CD4-positive, alpha-beta T cell treated with Interleukin-12 subunit alpha and Interleukin-12 subunit beta, for 1 hour (primary cell): ENCODE measurements around the gene HLCS.

Source experiments
- DNase-seq: peaks from one replicate; pipeline ENCODE4 v3.0.0-alpha.2; 2020

HLCS gene

DNA sequence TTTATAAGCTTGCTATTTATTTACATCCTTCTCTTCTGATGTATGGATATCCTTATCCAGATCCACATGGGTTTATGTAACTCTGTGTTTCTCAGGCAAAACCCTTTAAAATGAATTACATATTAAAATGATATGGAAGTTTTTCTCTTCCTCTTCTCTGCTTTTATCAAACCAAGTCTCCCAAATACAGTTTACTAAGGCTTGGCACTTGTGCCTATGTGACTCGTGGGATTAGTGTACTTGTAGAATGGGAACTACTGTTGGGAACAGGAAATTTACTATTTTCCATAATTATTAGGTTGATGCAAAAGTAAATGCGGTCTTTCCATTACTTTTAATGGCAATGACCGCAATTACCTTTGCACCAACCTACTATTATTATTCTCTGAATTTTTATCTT lies 252.7 kb downstream of the HLCS start:
- no peak for DNase-seq

DNA sequence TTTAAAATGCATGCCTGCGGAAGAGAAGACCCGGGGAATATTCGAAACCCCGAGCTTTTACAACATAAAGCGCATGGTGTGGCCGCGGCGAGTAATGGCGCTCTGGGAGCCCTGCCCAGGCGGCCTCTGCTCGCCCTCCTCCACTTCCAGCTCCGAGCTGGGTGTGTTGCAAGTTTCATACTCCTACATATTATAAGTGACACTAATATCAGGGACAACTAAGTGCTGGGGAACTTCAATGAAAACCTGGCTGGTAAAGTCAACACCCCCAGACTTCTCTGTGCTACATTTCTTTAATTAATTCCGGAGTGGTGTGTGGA lies 255.8 kb downstream of the HLCS start:
- no peak for DNase-seq

DNA sequence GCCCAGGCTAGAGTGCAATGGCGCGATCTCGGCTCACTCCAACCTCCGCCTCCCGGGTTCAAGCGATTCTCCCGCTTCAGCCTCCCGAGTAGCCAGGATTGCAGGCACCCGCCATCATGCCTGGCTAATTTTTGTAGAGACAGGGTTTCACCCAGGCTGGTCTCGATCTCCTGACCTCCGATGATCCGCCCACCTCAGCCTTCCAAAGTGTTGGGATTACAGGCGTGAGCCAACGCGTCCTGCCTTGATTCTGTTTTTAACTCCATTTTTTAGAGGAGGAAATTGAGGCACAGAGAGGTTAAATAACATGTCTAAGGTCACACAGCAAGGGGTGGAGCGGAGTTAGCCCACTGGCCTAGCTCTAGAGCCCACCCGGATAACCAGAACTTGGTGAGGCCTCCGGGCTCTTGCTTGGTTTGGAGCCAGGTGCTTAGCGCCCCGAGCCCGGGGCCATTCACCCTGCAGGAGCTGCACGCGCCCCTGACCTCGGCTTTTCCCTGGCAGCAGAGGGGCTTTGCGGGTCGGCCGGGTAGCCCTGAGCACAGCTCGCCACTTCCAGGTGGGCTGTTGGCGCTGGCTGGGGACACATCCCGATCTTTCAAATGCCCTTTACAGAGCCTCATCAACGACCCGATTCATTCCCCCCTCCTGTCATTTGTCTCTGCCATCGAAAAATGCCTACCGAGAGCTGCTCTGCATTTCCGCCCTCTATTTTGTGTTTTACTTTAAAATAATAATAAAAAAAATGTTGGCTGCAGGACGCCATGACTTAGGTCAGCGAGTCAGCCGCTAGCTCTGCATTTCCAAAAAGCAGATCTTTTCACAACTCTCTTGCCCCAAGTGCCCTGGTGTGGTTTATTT lies 256.4 kb downstream of the HLCS start:
- no peak for DNase-seq

DNA sequence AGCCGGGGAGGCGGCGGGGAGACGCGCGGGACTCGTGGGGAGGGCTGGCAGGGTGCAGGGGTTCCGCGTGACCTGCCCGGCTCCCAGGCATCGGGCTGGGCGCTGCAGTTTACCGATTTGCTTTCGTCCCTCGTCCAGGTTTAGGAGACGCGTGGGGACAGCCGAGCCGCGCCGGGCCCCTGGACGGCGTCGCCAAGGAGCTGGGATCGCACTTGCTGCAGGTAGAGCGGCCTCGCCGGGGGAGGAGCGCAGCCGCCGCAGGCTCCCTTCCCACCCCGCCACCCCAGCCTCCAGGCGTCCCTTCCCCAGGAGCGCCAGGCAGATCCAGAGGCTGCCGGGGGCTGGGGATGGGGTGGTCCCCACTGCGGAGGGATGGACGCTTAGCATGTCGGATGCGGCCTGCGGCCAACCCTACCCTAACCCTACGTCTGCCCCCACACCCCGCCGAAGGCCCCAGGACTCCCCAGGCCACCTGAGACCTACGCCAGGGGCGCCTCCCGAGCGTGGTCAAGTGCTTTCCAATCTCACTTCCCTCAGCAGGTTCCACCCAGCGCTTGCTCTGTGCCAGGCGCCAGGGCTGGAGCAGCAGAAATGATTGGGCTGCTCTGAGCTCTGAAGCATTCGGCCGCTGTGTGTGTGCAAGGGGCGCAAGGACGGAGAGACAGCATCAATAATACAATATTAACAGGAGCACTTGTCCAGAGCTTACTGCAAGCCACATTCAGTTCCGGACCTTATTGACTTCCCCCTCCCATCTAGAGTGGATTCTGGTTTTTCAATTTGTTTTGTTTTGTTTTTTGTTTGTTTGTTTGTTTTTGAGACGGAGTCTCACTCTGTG lies 257.2 kb downstream of the HLCS start:
- no peak for DNase-seq

DNA sequence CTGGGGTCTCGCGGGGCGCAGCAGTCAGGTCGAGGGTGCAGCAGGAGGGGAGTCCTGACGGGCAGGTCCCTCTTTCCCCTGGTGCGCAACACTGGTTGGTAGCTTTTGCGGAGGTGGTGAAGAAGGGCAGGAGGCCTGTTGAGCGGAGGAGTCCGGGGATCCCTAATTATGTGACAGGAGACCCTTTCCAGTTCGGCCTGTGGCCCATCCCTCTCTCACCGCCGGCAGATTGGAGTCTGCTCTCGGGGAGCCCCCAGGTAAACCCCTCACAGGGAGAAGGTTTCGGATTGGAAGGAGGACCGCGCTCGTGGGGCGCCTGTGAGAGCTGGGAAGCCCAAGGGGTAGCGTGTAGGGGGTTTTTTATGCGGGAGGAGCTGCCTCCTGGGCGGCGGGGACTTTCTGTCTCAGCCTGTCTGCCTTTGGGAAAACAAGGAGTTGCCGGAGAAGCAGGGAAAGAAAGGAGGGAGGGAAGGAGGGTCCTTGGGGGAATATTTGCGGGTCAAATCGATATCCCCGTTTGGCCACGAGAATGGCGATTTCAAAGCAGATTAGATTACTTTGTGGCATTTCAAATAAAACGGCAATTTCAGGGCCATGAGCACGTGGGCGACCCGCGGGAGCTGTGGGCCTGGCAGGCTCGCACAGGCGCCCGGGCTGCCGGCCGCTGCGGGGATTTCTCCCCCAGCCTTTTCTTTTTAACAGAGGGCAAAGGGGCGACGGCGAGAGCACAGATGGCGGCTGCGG lies 258.0 kb downstream of the HLCS start:
- no peak for DNase-seq

DNA sequence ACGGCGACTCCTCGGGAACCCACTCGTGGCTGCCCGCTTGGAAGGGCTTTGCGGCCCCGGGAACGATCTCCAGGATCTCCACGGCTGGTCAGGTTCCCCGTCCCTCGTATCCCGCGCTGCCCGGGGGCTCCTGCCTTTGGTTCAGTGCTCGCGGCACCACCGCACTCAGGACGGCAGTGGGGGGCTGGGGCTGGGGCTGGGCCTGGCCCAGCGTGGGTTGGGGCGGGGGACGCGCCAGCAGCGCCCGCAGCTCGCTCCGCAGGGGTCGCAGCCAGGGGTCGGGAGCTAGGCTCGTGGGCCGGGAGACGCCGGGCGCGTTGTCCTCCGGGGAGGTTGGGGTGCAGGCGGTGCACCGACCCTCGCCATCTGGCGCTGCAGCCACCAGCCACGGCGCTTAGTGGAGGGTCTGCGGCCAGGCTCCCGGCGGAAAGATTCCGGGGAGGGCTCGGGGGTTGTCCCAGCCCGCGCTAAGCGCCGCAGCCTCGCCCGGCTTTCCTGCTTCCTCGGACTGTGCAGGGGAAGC lies 258.6 kb downstream of the HLCS start:
- no peak for DNase-seq

DNA sequence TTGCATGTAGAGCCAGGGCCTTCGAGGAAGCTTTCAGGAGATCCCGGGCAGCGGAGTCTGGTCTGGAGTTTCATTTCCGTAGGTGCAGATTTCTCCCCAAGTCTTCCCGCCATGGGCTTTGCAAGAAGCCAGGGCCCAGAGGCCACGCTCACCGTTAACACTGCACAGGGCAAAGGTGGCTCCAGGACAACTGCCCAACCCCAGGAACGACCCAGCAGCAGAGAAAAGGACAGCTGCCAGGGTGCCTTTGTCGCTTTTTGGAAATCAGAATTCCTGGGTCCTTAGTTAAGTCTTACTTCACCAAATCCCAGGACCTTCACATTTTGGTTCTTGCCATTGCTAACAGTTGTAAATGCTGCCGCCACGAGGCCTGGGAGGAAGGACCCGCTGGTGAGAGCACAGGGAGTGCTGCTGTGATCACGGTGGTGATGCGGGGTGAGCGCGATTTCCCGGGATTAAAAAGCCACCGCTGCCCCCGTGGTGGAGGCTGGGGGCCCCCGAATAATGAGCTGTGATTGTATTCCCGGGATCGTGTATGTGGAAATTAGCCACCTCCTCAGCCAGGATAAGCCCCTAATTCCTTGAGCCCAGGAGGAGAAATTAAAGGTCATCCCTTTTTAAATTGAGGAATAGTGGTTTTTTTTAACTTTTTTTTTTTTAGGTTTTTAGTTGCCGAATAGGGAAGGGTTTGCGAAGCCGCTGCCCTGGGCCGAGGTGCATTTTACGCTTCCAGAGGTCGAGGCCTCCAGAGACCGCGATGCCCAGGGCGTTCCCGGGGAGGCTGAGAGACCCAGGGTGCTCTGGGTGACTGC lies 259.3 kb downstream of the HLCS start:
- no peak for DNase-seq

DNA sequence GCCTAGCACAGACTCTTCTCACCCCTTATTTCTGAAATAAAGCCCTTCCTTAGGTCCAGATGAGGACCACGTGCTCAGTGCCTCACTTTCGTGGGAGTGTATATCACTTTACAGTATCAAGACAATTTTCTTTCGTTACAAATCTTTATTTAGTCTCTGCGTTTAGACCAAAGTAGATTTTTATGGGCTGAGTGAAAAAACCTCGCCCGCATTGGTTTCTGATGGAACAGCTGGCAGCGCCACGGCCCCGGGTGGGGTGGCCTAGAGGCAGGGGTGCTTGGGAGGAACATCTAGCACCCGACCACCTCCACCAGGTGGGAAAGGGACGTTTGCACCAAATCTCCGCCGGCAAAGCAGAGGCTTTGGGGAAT lies 260.0 kb downstream of the HLCS start:
- DNase-seq = no peak

DNA sequence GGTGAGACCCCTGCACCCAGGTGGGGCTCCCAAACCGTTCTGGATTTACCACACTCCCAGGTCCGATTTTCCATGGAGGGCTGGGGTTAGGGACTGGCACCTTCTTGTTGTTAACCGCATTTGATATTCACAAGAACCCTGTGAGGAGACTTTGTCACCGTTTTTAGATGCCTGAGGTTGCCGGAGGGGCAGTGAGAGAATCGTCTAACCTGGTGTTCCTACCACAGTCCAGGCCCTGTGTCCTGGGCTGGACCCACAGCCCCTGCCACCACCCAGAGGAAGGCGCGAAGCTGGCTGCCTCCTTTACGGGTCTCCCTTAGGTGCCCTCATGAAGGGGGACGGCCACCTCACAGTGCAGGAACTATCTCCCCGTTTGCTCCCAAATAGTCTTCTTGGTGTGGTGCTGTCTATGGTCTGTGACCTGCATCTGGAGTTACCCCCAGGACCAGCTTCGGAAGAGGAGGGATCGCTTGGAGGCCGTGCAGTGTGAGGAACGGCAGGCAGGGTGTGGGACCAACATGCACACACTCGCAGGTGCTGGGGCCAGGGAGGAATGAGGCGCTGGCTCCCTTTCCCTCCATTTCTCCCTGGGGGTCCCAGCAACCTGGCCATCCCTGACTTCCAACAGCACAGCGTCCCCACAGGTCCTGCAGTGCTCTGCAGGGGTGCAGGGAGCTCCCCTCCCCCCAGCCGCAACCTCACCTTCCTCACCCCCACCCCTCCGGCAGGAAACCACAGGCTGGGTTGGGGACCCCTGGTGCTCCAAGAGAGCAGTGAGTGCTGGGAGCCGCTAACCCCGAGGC lies 260.6 kb downstream of the HLCS start:
- no peak for DNase-seq

DNA sequence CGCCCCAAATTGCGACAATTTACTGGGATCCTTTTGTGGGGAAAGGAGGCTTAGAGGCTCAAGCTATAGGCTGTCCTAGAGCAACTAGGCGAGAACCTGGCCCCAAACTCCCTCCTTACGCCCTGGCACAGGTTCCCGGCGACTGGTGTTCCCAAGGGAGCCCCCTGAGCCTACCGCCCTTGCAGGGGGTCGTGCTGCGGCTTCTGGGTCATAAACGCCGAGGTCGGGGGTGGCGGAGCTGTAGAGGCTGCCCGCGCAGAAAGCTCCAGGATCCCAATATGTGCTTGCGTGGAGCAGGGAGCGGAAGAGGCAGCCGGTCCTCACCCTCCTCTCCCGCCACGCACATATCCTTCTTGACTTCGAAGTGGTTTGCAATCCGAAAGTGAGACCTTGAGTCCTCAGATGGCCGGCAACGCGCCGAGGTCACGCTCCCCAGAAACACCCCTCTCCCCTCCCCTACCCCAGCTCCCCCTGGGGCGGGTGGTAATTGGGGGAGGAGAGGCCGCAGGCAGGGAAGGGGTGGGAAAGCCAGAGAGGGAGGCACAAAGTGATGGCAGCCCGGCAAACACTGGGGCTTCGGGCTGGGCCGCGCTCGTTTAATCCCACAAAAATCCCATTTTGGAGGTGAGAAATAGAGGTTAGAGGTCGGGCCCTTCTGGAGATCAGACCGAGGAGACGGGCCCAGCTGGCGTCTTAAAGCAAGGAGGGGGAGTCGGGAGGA lies 261.4 kb downstream of the HLCS start:
- DNase-seq = no peak

DNA sequence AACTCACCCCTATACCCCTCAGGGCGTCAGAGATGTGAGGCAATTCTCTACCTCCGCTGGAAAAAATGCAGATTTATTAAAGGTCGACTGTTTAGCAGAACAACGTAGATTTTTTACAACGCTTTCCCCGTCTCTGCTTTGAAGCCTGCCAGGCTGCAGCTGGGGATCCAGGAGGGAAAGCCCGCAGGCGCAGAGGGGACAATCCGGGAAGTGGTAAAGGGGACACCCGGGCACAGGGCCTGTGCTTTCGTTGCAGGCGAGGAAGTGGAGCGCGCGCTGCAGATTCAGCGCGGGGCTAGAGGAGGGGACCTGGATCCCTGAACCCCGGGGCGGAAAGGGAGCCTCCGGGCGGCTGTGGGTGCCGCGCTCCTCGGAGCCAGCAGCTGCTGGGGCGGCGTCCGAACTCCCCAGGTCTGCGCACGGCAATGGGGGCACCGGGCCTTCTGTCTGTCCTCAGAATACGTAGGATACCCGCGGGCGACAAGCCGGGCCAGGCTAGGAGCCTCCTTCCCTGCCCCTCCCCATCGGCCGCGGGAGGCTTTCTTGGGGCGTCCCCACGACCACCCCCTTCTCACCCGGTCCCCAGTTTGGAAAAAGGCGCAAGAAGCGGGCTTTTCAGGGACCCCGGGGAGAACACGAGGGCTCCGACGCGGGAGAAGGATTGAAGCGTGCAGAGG lies 262.1 kb downstream of the HLCS start:
- no peak for DNase-seq

DNA sequence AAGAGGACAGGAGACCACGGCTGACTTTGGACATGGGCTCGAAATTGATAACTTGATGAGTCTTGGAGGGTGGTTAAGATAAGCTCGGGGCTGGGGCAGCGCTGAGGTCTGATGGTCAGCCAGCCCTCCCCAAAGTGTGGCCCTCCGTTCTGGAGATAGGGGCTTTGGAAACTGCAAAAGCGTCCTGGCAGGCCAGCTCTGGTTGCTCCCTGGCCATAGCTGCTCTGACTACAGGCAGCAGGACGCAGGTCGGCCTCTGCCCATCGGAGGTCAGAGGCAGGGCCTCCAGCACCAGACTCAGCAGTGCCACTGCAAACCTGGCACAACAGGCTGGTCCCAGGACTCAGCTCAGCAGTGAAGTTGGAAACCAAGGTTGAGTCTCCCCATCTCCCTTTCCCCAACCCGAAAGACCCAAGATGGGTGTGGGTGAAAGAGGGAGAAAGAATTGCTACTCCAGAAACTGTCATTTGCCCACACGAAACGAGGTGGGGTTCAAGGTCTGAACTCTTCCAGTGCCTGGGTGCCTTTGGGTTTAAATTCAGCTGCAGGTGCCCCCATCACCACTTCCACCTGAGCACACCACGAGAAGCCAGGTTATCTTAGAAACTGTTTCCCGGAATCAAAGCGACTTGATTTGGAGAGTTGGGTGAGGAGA lies 262.7 kb downstream of the HLCS start:
- no peak for DNase-seq

DNA sequence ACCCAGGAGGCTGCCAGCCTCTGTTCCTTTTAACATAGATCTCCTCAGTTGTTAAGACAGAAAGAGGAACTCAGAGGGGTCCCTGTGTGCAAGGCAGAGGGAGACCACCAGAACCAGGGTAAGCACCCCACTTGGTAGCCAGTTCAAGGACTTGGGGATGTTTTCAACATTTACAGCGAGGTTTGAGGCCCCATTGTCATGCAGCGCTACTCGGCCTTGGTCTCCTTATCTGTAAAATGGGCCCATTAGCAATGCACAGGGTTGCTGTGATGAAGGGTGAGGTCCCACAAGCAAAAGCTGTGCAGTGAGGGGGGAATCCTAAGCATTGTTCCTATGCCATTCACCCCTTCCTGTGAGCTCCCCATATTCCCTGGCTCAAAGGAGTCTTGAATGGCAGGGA lies 263.3 kb downstream of the HLCS start:
- no peak for DNase-seq

DNA sequence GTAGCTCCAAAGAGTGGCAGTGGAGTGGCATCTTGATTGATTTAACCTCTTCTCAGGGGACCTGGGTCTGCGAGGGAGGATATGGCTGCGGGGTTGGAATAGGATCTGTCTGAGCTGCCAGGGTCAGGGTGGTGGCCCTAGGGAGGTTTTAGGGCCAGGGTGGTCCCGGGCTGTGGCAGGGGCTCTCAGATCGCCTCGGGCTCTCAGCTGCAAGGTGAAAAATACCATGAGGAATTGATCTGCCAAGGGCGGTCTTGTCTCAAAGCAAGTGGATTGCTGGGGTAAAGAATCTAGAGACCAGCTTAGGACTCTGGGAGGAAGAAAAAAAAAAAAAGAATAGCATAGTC lies 263.9 kb downstream of the HLCS start:
- no peak for DNase-seq

DNA sequence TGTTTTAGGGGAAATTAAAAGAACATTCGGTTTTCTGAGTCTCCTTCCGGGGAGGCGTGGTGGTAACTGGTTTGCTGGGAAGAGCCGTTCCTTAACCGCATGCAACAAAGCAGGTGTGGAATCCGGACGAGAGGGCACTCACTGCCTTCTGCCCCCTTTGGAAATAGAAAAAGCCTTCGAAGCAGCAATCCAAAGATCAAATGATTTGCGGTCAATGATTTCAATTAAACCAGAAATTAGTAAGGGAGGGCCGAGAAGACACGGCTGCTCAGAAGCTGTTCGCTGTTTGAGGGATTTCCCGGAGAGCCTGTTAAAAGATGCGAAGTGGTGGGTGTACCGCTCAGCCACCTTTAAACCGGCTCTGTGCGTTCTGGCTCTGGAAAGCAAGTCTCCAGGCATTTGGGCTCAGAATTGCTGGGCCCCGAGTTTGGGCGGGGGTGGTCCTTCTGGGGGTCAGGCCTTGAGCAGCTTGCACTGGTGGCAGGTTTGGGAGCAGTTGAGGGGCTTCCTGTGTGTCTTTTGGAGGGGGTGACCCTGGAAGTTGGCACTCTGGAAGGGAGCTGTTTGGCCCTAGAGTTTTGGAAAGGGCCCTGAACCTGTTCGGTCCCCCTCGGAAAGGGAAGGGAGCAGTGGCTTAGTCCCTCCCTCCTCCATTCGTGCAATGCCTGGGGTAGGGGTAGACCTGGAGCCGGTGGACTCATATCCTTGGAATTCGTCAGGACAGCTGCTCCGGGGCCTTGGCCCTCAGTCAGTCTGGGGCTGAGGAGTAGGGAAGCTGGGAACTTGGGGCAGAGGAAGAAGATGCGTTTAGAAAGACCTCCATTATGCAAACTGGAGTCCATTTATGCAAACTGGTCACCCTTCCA lies 264.5 kb downstream of the HLCS start:
- no peak for DNase-seq

DNA sequence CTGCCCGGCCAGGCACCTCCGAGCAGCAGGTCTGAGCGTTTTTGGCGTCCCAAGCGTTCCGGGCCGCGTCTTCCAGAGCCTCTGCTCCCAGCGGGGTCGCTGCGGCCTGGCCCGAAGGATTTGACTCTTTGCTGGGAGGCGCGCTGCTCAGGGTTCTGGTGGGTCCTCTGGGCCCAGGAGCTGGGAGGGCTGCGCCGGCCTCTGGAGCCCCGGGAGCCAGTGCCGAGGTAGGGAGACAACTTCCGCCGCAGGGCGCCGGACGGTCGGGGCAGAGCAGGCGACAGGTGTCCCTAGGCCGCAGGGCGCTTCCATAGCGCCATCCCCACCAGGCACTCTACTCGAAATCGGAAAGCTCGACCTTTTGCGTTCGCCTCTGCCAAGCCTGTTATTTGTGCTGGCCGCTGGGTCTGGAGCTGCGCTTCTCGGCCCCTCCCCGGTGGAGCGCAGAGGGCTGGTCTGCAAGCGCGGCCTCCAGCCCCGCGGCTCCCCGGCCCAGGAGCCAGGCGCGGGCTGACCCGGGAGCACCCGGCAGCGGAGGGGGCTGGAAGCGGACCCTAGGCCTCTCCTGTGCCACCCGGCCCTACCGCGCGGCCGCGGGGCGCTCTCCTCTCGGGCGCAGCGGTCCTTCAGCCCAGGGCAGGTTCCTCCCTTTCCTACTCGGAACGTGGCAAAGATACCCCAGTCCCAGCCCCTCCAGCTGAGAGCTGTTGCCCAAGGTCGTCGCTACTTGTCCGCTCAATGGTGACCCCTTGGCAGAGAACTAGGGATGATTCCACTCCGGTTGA lies 265.3 kb downstream of the HLCS start:
- no peak for DNase-seq
